HEK293 (cell line): ENCODE results near the gene KCNMA1.

Experiments
- CTCF ChIP-seq: fragments of 450-650 bp; formaldehyde crosslinking; IDR thresholded peaks from 2 replicates; pipeline ENCODE4 v1.5.1; 2016; ENCODE audit warnings: missing biosample characterization, missing genetic modification characterization
- OVOL3 ChIP-seq: fragments of 450-650 bp; formaldehyde crosslinking; IDR thresholded peaks from 2 replicates; pipeline ENCODE4 v1.5.1; 2016; ENCODE audit warnings: missing biosample characterization, missing genetic modification characterization
- ZNF146 ChIP-seq: fragments of 450-650 bp; formaldehyde crosslinking; IDR thresholded peaks from 2 replicates; pipeline ENCODE4 v1.5.1; 2016; ENCODE audit warnings: missing biosample characterization, missing genetic modification characterization
- ZNF311 ChIP-seq: fragments of 450-650 bp; formaldehyde crosslinking; IDR thresholded peaks from 2 replicates; pipeline ENCODE4 v1.5.1; 2017; ENCODE audit warnings: missing biosample characterization, missing genetic modification characterization, borderline replicate concordance
- TF ChIP-seq, protein P1 (sequence below): fragments of 450-650 bp; formaldehyde crosslinking; IDR thresholded peaks from 2 replicates; pipeline ENCODE4 v1.5.1; 2017; ENCODE audit warnings: missing biosample characterization, missing genetic modification characterization
- TF ChIP-seq, protein P2 (sequence below): fragments of 450-650 bp; formaldehyde crosslinking; IDR thresholded peaks from 2 replicates; pipeline ENCODE4 v1.5.1; 2016; ENCODE audit warnings: missing biosample characterization, missing genetic modification characterization

DNA sequence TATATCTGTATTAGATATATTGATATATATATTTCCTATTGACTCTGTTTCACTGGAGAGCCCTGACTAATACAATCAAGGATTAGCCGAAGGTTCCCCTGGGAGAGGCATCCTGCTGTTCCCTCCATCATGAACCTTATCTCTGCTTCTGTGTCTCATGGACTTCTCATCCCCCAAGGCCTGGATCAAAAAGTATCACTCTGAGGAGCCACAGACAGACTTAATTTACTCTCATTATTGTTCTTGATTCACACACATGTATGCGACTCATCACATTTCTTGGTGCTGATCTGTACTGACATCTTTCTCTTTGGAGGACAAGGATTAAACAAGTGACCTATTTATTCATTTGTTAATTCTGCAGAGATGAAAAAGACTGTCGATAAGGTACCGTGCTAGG lies 550.2 kb downstream of the KCNMA1 start:
- no peak for TF ChIP-seq ZNF311
- TF ChIP-seq, protein P1, sequence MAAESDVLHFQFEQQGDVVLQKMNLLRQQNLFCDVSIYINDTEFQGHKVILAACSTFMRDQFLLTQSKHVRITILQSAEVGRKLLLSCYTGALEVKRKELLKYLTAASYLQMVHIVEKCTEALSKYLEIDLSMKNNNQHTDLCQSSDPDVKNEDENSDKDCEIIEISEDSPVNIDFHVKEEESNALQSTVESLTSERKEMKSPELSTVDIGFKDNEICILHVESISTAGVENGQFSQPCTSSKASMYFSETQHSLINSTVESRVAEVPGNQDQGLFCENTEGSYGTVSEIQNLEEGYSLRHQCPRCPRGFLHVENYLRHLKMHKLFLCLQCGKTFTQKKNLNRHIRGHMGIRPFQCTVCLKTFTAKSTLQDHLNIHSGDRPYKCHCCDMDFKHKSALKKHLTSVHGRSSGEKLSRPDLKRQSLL = no peak
- no peak for TF ChIP-seq OVOL3 (tag by site-specific recombination)
- no peak for TF ChIP-seq ZNF146
- TF ChIP-seq CTCF = no peak
- TF ChIP-seq, protein P2, sequence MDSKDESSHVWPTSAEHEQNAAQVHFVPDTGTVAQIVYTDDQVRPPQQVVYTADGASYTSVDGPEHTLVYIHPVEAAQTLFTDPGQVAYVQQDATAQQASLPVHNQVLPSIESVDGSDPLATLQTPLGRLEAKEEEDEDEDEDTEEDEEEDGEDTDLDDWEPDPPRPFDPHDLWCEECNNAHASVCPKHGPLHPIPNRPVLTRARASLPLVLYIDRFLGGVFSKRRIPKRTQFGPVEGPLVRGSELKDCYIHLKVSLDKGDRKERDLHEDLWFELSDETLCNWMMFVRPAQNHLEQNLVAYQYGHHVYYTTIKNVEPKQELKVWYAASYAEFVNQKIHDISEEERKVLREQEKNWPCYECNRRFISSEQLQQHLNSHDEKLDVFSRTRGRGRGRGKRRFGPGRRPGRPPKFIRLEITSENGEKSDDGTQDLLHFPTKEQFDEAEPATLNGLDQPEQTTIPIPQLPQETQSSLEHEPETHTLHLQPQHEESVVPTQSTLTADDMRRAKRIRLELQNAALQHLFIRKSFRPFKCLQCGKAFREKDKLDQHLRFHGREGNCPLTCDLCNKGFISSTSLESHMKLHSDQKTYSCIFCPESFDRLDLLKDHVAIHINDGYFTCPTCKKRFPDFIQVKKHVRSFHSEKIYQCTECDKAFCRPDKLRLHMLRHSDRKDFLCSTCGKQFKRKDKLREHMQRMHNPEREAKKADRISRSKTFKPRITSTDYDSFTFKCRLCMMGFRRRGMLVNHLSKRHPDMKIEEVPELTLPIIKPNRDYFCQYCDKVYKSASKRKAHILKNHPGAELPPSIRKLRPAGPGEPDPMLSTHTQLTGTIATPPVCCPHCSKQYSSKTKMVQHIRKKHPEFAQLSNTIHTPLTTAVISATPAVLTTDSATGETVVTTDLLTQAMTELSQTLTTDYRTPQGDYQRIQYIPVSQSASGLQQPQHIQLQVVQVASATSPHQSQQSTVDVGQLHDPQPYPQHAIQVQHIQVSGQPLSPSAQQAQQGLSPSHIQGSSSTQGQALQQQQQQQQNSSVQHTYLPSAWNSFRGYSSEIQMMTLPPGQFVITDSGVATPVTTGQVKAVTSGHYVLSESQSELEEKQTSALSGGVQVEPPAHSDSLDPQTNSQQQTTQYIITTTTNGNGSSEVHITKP (tag by site-specific recombination) = no peak
